K562 (cell line): ENCODE measurements around the gene ARHGAP23. TPM values are rescaled to one million over a fixed set of nuclear protein-coding genes. Genes with fewer than 3 reads are reported as not detected.
A peak's percentile ranks its signal among the peaks of the same experiment; 100 is the strongest.

Source experiments
- ATAC-seq: fragments of 200-7000 bp; cut with Tn5 transposase; 3 replicates; pipeline ENCODE4 v1.9.1; 2020; ENCODE audit warnings: moderate library complexity
- BruUV-seq: library from RNA; stranded (reverse); fragments of 400-500 nt; replicated peaks from 2 replicates; lab custom pipeline; 2021; lab: Mats Ljungman, UMichigan
- CTCF ChIA-PET: fragments of 300-600 bp; formaldehyde crosslinking; extraction: SDS; loops from one replicate; lab custom pipeline; 2021; ENCODE audit warnings: low intra/inter-chr PET ratio; lab: Yijun Ruan, JAX
- POLR2A ChIA-PET: fragments of 300-600, 350-650 bp; sonication (Branson Sonifier 250); formaldehyde crosslinking; extraction: SDS; loops from one replicate; lab custom pipeline; 2021; ENCODE audit warnings: antibody characterized with exemption, inconsistent platforms; lab: Yijun Ruan, JAX
- DNase-seq, 4 experiments: peaks; one replicate each; pipeline versions ENCODE4 v3.0.0 to v3.0.0-alpha.2; 2011 to 2018; ENCODE audit warnings: low spot score in 3 of 4, mixed read lengths in 3 of 4; ENCODE audit errors: extremely low read depth in 1 of 4
- FAIRE-seq: peaks from 2 replicates; lab custom pipeline; 2011; peaks lifted over from hg19 to GRCh38; lab: Jason Lieb, UNC
- H2AFZ ChIP-seq: 2 replicates; pipeline ENCODE4 v1.6.0; 2011; ENCODE audit warnings: low read depth, low read length, control low read depth, inconsistent platforms
- H3K27ac ChIP-seq: fragments of 200-600 bp; 3 replicates; pipeline ENCODE4 v1.8.0; 2011; ENCODE audit warnings: low read depth, mild to moderate bottlenecking, control low read depth, inconsistent platforms, low read length, moderate library complexity, mixed read lengths; ENCODE audit errors: extremely low read depth
- H3K27me3 ChIP-seq, 2 experiments: fragments of 300-600 bp in 1 of 2; 2 replicates in 1 of 2; 3 replicates in 1 of 2; pipeline versions ENCODE4 v1.6.0 to v1.8.0; 2011; ENCODE audit warnings: inconsistent platforms in 2 of 2, low read length in 2 of 2, mild to moderate bottlenecking in 1 of 2, mixed read lengths in 1 of 2, moderate library complexity in 1 of 2; ENCODE audit not compliant: control insufficient read depth in 2 of 2, insufficient read depth in 2 of 2
- H3K36me3 ChIP-seq: fragments of 300-600 bp; 3 replicates; pipeline ENCODE4 v1.8.0; 2011; ENCODE audit warnings: mild to moderate bottlenecking, low read length, inconsistent platforms; ENCODE audit not compliant: control insufficient read depth, insufficient read depth
- H3K4me1 ChIP-seq, 2 experiments: fragments of 200-600 bp in 1 of 2; replicated peaks in 1 of 2; 2 replicates in 1 of 2; 3 replicates in 1 of 2; pipeline versions ENCODE4 v1.5.1 to v1.8.0; 2011; ENCODE audit warnings: inconsistent platforms in 2 of 2, low read length in 2 of 2, mild to moderate bottlenecking in 1 of 2, mixed read lengths in 1 of 2, moderate library complexity in 1 of 2; ENCODE audit not compliant: control insufficient read depth in 2 of 2, insufficient read depth in 2 of 2
- H3K4me2 ChIP-seq: 2 replicates; pipeline ENCODE4 v1.6.1; 2011; ENCODE audit warnings: low read length, control low read depth, inconsistent platforms, mixed read lengths; ENCODE audit not compliant: insufficient read depth
- H3K4me3 ChIP-seq: fragments of 200-600 bp; sonication (generic), shearing (Covaris generic); 2 replicates; pipeline ENCODE4 v1.5.1; 2016; ENCODE audit warnings: control low read depth, inconsistent platforms
- H3K79me2 ChIP-seq: fragments of 200-600 bp; 3 replicates; pipeline ENCODE4 v1.8.0; 2011; ENCODE audit warnings: low read length, inconsistent platforms; ENCODE audit not compliant: control insufficient read depth, insufficient read depth
- H3K9ac ChIP-seq, 2 experiments: 2 replicates each; pipeline versions ENCODE4 v1.6.0 to v1.6.1; 2011; ENCODE audit warnings: low read depth in 2 of 2, low read length in 2 of 2, control low read depth in 1 of 2, inconsistent platforms in 1 of 2, mild to moderate bottlenecking in 1 of 2, mixed read lengths in 1 of 2; ENCODE audit not compliant: insufficient read depth in 1 of 2
- H3K9me1 ChIP-seq: one replicate; pipeline ENCODE4 v1.6.0; 2011; ENCODE audit warnings: inconsistent platforms, mild to moderate bottlenecking, low read length, moderate library complexity; ENCODE audit not compliant: control insufficient read depth, insufficient read depth
- H3K9me3 ChIP-seq: replicated peaks from 2 replicates; pipeline ENCODE4 v1.5.1; 2011; ENCODE audit warnings: low read depth, low read length, inconsistent platforms; ENCODE audit not compliant: control insufficient read depth, insufficient read depth
- H4K20me1 ChIP-seq: replicated peaks from 2 replicates; pipeline ENCODE4 v1.6.1; 2011; ENCODE audit warnings: low read length, inconsistent platforms, mixed read lengths; ENCODE audit not compliant: control insufficient read depth, insufficient read depth
- BACH1 ChIP-seq: fragments of 200-800 bp; sonication (Bioruptor generic); IDR thresholded peaks from 2 replicates; pipeline ENCODE4 v1.6.1; 2016; ENCODE audit warnings: missing genetic modification characterization, missing compliant biosample characterization
- WGBS: fragments of 100-300 bp; shearing (Covaris generic); methylation state at CpG from one replicate; pipeline ENCODE4 v1.1.6; 2016; ENCODE audit warnings: low coverage, mixed read lengths; ENCODE audit not compliant: insufficient coverage; ENCODE audit errors: missing lambda C conversion rate; 5-methylcytosine and 5-hydroxymethylcytosine counted together
- in situ Hi-C: fragments of 300-500 bp; cut with MboI; formaldehyde crosslinking; loops from 4 replicates; pipeline ENCODE4 v1.15.0; 2018; ENCODE audit warnings: inconsistent platforms, mixed read lengths
- intact Hi-C: fragments of 100-400 bp; cut with micrococcal nuclease; formaldehyde crosslinking; loops from 2 replicates; pipeline ENCODE4 v1.14.2; 2022
- polyA plus RNA-seq, 8 experiments: library from polyadenylated mRNA; depleted of rRNA in 4 of 8; stranded (reverse) in 5 of 8; unstranded in 3 of 8; fragments of >200 nt; fragmentation: Nextera tagmentation in 2 of 8; fragmentation: Illumina TruSeq in 1 of 8; extraction: Ambion mirVana in 2 of 8; extraction: Trizol in 1 of 8; gene quantifications; 2 replicates each; pipeline versions ENCODE4 v1.2.1 to v1.2.3, GENCODE V29; 2011 to 2014; ENCODE audit warnings: inconsistent platforms in 1 of 8, missing spikeins in 1 of 8
- total RNA-seq, 7 experiments: library from RNA; depleted of rRNA in 6 of 7; stranded (reverse); fragments of >200 nt in 6 of 7; fragmentation: Illumina TruSeq in 2 of 7; extraction: Trizol in 2 of 7; gene quantifications; 2 replicates each; pipeline versions ENCODE4 v1.2.1 to v1.2.3, GENCODE V29; 2011 to 2021; ENCODE audit warnings: low replicate concordance in 1 of 7
- TF ChIP-seq, protein P1 (sequence below), 3 experiments: IDR thresholded peaks in 2 of 3; conservative IDR thresholded peaks in 1 of 3; 2 replicates each; pipeline ENCODE4 v1.5.1; 2011 to 2012; ENCODE audit warnings: low read length in 3 of 3, mild to moderate bottlenecking in 3 of 3, control low read depth in 2 of 3, improper control_type of control experiment in 1 of 3, inconsistent platforms in 1 of 3, low read depth in 1 of 3, mixed read lengths in 1 of 3, moderate library complexity in 1 of 3; ENCODE audit not compliant: insufficient read depth in 2 of 3
- TF ChIP-seq, protein P2 (sequence below): fragments of 250-450 bp; sonication (Bioruptor Pico); IDR thresholded peaks from 2 replicates; pipeline ENCODE4 v1.5.0; 2022; ENCODE audit warnings: mild to moderate bottlenecking

ARHGAP23 gene
- total and polyA plus RNA-seq, 9 of the 15 experiments (the other 6 are each of a cell fraction or from before 2014, with no cell fraction given): 0.01 to 2.7 (median 0.70) TPM

DNA sequence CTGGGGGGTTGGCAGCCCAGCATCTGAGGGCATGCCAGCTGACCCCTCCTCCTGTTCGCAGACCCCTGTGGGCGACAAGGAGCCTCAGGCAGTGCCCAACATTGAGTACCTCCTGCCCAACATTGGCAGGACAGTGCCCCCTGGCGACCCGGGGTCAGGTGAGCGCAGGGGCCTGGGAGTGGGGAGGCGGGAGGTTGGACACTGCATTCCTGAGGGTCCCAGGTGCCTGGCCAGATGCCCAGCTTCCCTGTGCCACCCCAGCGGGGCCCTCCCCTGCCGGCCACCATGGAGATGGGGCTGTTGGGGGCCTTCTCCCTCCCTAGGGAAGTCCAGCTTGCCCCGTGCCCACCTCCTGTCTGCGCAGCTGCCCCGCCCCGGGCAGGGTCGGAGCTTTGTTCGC lies 70.1 kb downstream of the ARHGAP23 start:
- H3K4me3 ChIP-seq: no peak overlapping the region
- no peak overlapping the region for H3K4me2 ChIP-seq
- H3K9me1 ChIP-seq: no peaks in the 10 kb centered on the region
- peaks cover 0 to 9% of the 10 kb centered on the region in 2 experiments; a peak in 2 of 5 replicates for H3K27me3 ChIP-seq
- in situ Hi-C loops (no loop called here), intact Hi-C loops (no loop called here)
- H4K20me1 ChIP-seq: no peaks in the 10 kb centered on the region
- DNase-seq (no peak), ATAC-seq (no peak), FAIRE-seq (no peak)
- no peaks in the 10 kb centered on the region for H3K79me2 ChIP-seq
- ChIA-PET CTCF (no interaction called here), POLR2A (interaction anchor here (0.6 kb wide), 2 partner anchors 86 to 96 kb away, joined by 3 read pairs; no protein-coding TSS in a partner anchor)
- no peaks in the 10 kb centered on the region for H3K36me3 ChIP-seq
- no peak overlapping the region for H3K9ac ChIP-seq
- TF ChIP-seq, protein P1, sequence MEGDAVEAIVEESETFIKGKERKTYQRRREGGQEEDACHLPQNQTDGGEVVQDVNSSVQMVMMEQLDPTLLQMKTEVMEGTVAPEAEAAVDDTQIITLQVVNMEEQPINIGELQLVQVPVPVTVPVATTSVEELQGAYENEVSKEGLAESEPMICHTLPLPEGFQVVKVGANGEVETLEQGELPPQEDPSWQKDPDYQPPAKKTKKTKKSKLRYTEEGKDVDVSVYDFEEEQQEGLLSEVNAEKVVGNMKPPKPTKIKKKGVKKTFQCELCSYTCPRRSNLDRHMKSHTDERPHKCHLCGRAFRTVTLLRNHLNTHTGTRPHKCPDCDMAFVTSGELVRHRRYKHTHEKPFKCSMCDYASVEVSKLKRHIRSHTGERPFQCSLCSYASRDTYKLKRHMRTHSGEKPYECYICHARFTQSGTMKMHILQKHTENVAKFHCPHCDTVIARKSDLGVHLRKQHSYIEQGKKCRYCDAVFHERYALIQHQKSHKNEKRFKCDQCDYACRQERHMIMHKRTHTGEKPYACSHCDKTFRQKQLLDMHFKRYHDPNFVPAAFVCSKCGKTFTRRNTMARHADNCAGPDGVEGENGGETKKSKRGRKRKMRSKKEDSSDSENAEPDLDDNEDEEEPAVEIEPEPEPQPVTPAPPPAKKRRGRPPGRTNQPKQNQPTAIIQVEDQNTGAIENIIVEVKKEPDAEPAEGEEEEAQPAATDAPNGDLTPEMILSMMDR (IDR thresholded peaks at IDR 0.05 in 2 of 3, conservative IDR thresholded peaks at IDR 0.05 in 1 of 3; ENCODE audit: insufficient read depth in 2 of 3, low read depth in 1 of 3, low read length in 3 of 3): 0 out of 6 replicates have a peak, but pooled peaks of 1 of the 3 experiments have one; percentile 11
- TF ChIP-seq BACH1: no peak
- TF ChIP-seq, protein P2, sequence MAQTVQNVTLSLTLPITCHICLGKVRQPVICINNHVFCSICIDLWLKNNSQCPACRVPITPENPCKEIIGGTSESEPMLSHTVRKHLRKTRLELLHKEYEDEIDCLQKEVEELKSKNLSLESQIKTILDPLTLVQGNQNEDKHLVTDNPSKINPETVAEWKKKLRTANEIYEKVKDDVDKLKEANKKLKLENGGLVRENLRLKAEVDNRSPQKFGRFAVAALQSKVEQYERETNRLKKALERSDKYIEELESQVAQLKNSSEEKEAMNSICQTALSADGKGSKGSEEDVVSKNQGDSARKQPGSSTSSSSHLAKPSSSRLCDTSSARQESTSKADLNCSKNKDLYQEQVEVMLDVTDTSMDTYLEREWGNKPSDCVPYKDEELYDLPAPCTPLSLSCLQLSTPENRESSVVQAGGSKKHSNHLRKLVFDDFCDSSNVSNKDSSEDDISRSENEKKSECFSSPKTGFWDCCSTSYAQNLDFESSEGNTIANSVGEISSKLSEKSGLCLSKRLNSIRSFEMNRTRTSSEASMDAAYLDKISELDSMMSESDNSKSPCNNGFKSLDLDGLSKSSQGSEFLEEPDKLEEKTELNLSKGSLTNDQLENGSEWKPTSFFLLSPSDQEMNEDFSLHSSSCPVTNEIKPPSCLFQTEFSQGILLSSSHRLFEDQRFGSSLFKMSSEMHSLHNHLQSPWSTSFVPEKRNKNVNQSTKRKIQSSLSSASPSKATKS (CRISPR knock-in tag): no peak
- 11% methylated on average over 6 of the region's 14 CpGs for WGBS
- H3K4me1 ChIP-seq: peaks cover 0 to 5% of the 10 kb centered on the region in 2 experiments; a peak in 3 of 5 replicates
- BruUV-seq: no TSS peak
- H3K27ac ChIP-seq: no peak overlapping the region
- H3K9me3 ChIP-seq: no peaks in the 10 kb centered on the region
- no peak overlapping the region for H2AFZ ChIP-seq
